ENCODE results near the gene RRP12. TPM values are rescaled to one million over a fixed set of nuclear protein-coding genes. Genes with fewer than 3 reads are reported as not detected.
"Not testable (repeated sequence)": the region's sequence is repeated elsewhere in the genome, so short reads cannot be mapped to it uniquely, and the experiment has no call there.

RRP12 gene
- total RNA-seq, 1 donor from 2014 or later: 23.5 TPM

DNA sequence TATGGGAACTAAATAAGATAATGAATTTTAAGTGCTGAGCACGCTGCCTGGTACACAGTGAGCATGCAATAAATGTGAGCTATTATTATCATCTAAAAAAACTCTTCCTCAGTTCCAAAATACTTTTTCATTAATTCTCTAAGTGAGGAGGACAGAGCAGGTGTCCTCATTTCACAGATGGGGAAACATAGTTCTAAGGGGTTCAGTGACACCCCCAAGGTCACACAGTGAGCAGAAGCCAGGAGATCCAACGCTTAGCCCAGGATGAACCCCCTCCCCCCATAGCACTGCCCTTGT, 6.8 kb upstream of the RRP12 start:
- TF ChIP-seq, protein P1, sequence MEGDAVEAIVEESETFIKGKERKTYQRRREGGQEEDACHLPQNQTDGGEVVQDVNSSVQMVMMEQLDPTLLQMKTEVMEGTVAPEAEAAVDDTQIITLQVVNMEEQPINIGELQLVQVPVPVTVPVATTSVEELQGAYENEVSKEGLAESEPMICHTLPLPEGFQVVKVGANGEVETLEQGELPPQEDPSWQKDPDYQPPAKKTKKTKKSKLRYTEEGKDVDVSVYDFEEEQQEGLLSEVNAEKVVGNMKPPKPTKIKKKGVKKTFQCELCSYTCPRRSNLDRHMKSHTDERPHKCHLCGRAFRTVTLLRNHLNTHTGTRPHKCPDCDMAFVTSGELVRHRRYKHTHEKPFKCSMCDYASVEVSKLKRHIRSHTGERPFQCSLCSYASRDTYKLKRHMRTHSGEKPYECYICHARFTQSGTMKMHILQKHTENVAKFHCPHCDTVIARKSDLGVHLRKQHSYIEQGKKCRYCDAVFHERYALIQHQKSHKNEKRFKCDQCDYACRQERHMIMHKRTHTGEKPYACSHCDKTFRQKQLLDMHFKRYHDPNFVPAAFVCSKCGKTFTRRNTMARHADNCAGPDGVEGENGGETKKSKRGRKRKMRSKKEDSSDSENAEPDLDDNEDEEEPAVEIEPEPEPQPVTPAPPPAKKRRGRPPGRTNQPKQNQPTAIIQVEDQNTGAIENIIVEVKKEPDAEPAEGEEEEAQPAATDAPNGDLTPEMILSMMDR (conservative IDR thresholded peaks at IDR 0.05; ENCODE audit: low read depth, low read length): no peak
- DNase-seq (ENCODE audit: low read depth): no peak
- H3K4me3 ChIP-seq (ENCODE audit: low read depth, low read length): no peak overlapping the region

DNA sequence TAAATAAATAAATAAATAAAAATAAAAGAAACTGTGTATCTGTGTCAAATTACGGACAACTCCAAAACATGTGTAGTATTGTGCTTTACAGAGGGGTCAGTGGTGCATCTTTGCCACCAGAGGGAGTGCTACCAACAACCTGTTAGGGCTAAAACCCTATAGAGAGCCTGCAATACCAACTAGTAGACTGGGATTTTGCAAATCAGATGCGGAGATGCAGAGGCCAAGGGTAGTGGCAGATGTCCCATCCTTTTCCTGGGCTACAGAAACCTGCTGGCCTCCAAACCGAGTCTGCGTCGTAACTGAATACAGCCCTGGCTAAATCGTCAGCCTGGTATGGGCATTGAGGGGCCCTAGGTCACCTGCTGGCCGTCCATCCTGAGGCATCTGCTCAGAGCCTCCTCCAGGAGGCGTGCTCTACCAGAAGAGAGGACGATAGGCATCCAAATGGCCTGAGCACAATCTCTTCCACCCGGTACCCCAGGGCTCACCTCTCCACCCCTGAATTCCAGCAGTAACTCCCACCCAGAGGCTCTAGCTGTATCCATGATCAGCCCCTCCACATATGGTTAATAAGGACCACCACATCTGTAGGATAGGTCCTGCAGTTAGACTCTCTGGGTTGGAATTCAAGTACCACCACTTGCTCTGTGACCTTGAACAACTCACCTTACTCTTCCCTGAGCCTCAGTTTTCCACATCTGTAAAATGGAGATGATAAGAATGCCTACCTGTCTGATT, 6.2 kb upstream of the RRP12 start:
- TF ChIP-seq, protein P1 (conservative IDR thresholded peaks at IDR 0.05; ENCODE audit: low read depth, low read length): peak; percentile 78
- no peak for DNase-seq (ENCODE audit: low read depth)
- H3K4me3 ChIP-seq (ENCODE audit: low read depth, low read length): peak overlapping the region; percentile 20

DNA sequence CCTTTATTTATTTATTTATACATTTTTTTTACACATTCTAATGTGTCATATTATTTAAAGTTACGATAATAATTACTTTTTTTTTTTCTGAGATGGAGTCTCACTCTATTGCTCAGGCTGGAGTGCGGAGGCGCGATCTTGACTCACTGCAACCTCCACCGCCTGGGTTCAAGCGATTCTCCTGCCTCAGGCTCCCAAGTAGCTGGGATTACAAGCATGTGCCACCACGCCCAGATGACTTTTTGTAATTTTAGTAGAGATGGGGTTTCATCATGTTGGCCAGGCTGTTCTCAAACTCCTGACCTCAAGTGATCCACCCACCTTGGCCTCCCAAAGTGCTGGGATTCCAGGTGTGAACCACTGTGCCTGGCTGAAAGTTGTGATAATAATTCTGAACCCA, 5.3 kb upstream of the RRP12 start:
- not testable (repeated sequence) for DNase-seq (ENCODE audit: low read depth); H3K4me3 ChIP-seq (ENCODE audit: low read depth, low read length)

DNA sequence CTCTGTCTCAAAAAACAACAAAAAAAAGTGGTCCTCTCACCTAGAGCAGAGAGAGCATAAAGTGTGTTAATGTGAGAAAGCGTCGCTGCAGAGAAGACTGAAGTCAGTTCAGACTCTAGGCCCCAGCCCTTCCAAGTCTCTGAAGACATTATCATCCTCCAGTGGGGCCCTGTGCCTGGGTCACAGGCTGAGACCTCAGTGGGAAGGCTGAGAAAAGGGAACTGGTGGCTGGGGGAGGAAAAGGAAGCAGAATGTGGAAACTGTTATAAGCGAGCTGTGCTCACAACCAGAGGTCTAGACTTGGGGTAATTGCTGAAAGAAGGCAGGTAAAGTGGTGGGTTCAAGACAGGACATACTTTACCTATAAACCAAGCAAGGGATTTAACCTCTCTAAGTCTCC, 4.9 kb upstream of the RRP12 start:
- H3K4me3 ChIP-seq (ENCODE audit: low read depth, low read length): no peak overlapping the region
- no peak for DNase-seq (ENCODE audit: low read depth)
- TF ChIP-seq, protein P1 (conservative IDR thresholded peaks at IDR 0.05; ENCODE audit: low read depth, low read length): no peak

DNA sequence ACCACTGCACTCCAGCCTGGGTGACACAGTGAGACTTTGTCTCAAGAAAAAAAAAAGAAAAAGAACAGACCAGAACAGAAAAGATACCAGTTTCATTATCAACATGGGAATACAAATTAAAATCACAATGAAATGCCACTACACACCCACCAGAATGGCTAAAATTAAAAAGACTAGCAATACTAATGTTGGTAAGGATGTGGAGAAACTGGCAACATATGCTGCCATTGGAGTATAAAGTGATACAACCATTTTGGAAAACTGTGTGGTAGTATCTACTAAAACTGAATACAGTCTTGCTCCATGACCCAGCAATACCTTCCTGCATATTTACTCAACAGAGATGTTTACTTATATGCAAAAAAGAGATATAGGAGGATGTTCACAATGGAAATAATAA, 2.9 kb upstream of the RRP12 start:
- TF ChIP-seq, protein P1 (conservative IDR thresholded peaks at IDR 0.05; ENCODE audit: low read depth, low read length): no peak

DNA sequence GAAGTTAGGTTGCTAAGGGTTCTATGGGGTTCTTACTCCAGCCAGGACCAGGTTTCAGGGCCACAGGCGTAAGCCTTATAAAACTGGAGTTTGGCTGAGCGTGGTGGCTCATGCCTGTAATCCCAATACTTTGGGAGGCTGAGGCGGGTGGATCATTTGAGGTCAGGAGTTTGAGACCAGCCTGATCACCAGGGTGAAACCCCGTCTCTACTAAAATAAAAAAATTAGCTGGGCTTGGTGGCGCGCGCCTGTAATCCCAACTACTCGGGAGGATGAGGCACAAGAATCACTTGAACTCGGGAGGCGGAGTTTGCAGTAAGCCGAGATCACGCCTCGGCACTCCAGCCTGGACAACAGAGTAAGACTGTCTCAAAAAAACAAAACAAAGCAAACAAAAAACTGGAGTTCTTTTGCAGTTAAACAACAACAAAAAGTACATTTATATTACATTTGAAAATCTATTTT, 347 bp upstream of the RRP12 start:
- DNase-seq (ENCODE audit: low read depth): no peak
- TF ChIP-seq, protein P1 (conservative IDR thresholded peaks at IDR 0.05; ENCODE audit: low read depth, low read length): no peak
- H3K4me3 ChIP-seq (ENCODE audit: low read depth, low read length): peak overlapping the region; percentile 74

More for the DNA sequence above, 2.9 kb upstream of the RRP12 start:
- no peak overlapping the region for H3K4me3 ChIP-seq (ENCODE audit: low read depth, low read length)
- no peak for DNase-seq (ENCODE audit: low read depth)

DNA sequence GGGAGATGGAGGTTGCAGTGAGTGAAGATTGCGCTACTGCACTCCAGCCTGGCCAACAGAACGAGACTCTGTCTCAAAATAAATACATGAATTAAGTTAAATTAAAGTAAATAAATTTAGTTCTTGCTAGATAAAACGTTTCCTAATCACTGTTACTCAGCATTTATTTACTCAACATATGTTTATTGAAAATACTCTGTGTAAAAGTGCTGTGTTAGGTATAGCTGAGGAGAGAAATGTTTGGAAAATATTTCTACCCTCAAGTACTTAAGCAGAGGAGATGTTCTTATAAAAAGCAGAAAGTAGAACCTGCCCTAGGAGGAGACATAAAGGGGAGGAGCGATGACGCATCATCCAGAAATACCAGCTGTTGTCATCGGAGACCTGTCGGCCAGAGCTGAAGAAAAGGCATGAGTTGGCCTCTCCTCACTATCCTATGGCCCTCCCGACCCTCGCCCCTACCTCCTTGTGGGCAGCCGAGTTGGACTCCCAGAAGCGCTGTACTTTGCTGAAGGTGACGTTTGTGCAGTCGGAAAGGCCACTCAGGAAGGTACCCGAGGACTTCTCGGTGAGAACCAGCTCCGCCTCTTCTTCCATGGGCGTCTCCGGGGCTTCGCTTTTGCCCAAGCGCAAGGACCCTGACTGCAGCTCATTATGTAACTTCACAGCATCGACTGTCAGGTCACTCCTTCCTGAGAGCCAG, 1.1 kb downstream of the RRP12 start:
- no peak for DNase-seq (ENCODE audit: low read depth)
- TF ChIP-seq, protein P1 (conservative IDR thresholded peaks at IDR 0.05; ENCODE audit: low read depth, low read length): no peak
- H3K4me3 ChIP-seq (ENCODE audit: low read depth, low read length): peak overlapping the region; percentile 74

Data from epithelial cell of proximal tubule (primary cell).